ENCODE results near the gene EIF4A3.

- TF ChIP-seq, protein P1, sequence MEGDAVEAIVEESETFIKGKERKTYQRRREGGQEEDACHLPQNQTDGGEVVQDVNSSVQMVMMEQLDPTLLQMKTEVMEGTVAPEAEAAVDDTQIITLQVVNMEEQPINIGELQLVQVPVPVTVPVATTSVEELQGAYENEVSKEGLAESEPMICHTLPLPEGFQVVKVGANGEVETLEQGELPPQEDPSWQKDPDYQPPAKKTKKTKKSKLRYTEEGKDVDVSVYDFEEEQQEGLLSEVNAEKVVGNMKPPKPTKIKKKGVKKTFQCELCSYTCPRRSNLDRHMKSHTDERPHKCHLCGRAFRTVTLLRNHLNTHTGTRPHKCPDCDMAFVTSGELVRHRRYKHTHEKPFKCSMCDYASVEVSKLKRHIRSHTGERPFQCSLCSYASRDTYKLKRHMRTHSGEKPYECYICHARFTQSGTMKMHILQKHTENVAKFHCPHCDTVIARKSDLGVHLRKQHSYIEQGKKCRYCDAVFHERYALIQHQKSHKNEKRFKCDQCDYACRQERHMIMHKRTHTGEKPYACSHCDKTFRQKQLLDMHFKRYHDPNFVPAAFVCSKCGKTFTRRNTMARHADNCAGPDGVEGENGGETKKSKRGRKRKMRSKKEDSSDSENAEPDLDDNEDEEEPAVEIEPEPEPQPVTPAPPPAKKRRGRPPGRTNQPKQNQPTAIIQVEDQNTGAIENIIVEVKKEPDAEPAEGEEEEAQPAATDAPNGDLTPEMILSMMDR (conservative IDR thresholded peaks at IDR 0.05; ENCODE audit: low read length): no peak
- no peak for TF ChIP-seq EZH2phosphoT487 (IDR thresholded peaks at IDR 0.05; ENCODE audit: borderline replicate concordance)
These were observed 22.2 kb upstream of the EIF4A3 start for GRCh38 chr17:80169107-80169506.
